Mucosa of stomach (tissue), 1 donor: ENCODE data around the gene PLAAT3.
"Not testable (repeated sequence)": the region's sequence is repeated elsewhere in the genome, so short reads cannot be mapped to it uniquely, and the experiment has no call there.

ENCODE experiments used
- H3K27me3 ChIP-seq: one replicate; pipeline ENCODE4 v1.7.0; 2013; ENCODE audit warnings: mild to moderate bottlenecking, low read length; ENCODE audit not compliant: control insufficient read depth, insufficient read depth
- H3K36me3 ChIP-seq: one replicate; pipeline ENCODE4 v1.7.0; 2013; ENCODE audit warnings: low read length; ENCODE audit not compliant: control insufficient read depth, insufficient read depth
- H3K4me1 ChIP-seq: one replicate; pipeline ENCODE4 v1.7.0; 2013; ENCODE audit warnings: mild to moderate bottlenecking, low read length; ENCODE audit not compliant: control insufficient read depth, insufficient read depth
- H3K4me3 ChIP-seq: one replicate; pipeline ENCODE4 v1.7.0; 2013; ENCODE audit warnings: low read length
- H3K9ac ChIP-seq: one replicate; pipeline ENCODE4 v1.7.0; 2013; ENCODE audit warnings: mild to moderate bottlenecking, low read length, moderate library complexity
- H3K9me3 ChIP-seq: one replicate; pipeline ENCODE4 v1.7.0; 2013; ENCODE audit warnings: mild to moderate bottlenecking, low read length, moderate library complexity; ENCODE audit not compliant: control insufficient read depth
- donor health status: Pancreatic carcinoma.

PLAAT3 gene

DNA sequence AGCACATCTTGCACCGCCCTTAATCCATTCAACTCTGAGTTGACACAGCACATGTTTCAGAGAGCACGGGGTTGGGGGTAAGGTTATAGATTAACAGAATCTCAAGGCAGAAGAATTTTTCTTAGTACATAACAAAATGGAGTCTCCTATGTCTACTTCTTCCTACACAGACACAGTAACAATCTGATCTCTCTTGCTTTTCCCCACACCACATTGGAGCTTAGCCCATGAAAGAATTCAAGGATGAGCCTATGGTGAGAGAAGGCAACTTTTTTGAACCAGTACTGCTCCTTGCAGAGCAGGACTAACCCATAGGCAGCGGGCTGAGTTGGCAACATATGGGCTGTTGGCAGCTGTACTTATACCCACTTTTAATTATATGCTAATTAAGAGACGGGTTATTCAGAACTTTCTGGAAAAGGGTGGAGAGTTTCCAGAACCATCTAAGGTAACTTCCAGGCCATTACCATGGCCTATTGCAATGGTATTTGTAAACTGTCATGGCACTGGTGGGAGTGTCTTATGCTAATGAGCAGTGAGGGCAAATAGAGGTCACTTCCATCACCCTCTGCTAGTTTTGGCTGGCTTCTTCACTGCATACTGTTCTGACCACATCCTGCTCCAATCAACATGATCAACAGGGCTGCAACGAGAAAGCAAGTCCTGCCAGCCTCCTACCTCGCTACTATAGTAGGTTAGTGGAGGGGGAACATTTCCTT lies 83.0 kb downstream of the PLAAT3 start:
- not testable (repeated sequence) for H3K27me3 ChIP-seq, H3K9ac ChIP-seq, H3K4me3 ChIP-seq, H3K9me3 ChIP-seq, H3K36me3 ChIP-seq
- peaks cover 15% of the 10 kb centered on the region for H3K4me1 ChIP-seq

- Histone ChIP-seq H3K9ac (no peak overlapping the region), H3K4me1 (peaks cover 9% of the 10 kb centered on the region), H3K9me3 (no peaks in the 10 kb centered on the region), H3K4me3 (no peak overlapping the region), H3K36me3 (no peaks in the 10 kb centered on the region), H3K27me3 (no peaks in the 10 kb centered on the region)
These were observed 84.2 kb downstream of the PLAAT3 start for GRCh38 chr11:63530021-63530420.

- not testable (repeated sequence) for H3K4me3 ChIP-seq, H3K36me3 ChIP-seq, H3K9me3 ChIP-seq, H3K9ac ChIP-seq, H3K27me3 ChIP-seq, H3K4me1 ChIP-seq
These were observed 84.9 kb downstream of the PLAAT3 start for GRCh38 chr11:63529373-63529772.

DNA sequence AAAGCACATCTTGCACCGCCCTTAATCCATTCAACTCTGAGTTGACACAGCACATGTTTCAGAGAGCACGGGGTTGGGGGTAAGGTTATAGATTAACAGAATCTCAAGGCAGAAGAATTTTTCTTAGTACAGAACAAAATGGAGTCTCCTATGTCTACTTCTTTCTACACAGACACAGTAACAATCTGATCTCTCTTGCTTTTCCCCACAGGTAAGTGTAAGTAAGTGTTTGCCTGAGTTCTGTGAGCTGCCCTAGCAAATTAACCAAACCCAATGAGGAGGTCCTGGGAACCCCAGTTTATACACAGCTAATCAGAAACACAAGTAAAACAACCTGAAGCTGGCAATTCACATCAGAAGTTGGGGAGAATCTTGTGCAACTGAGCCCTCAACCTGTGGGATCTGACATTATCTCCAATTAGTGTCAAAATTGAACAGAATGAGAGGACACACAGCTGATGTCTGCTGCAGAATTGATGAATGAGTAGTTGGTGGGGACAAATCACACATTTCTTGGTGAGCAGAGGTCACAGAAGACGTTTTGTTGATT lies 85.4 kb downstream of the PLAAT3 start:
- H3K36me3 ChIP-seq, H3K27me3 ChIP-seq, H3K9ac ChIP-seq, H3K4me3 ChIP-seq, H3K9me3 ChIP-seq: not testable (repeated sequence)
- H3K4me1 ChIP-seq = peaks cover 13% of the 10 kb centered on the region

DNA sequence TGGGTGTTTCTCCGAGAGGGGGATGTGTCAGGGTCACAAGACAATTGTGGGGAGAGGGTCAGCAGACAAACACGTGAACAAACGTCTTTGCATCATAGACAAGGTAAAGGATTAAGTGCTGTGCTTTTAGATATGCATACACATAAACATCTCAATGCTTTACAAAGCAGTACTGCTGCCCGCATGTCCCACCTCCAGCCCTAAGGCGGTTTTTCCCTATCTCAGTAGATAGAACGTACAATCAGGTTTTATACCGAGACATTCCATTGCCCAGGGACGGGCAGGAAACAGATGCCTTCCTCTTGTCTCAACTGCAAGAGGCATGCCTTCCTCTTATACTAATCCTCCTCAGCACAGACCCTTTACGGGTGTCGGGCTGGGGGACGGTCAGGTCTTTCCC lies 86.1 kb downstream of the PLAAT3 start:
- H3K4me3 ChIP-seq, H3K9ac ChIP-seq, H3K9me3 ChIP-seq, H3K27me3 ChIP-seq, H3K36me3 ChIP-seq: not testable (repeated sequence)
- H3K4me1 ChIP-seq = peaks cover 15% of the 10 kb centered on the region

- Histone ChIP-seq H3K4me3 (no peak overlapping the region), H3K9ac (no peak overlapping the region), H3K27me3 (no peaks in the 10 kb centered on the region), H3K4me1 (peaks cover 15% of the 10 kb centered on the region), H3K9me3 (no peaks in the 10 kb centered on the region), H3K36me3 (no peaks in the 10 kb centered on the region)
These were observed 86.6 kb downstream of the PLAAT3 start for GRCh38 chr11:63527667-63528066.
